Muscle of arm (tissue), 12 donors: ENCODE data around the gene KLHL6. TPM values are rescaled to one million over a fixed set of nuclear protein-coding genes. Genes with fewer than 3 reads are reported as not detected.

Experiments
- DNase-seq: peaks from one replicate; pipeline ENCODE4 v3.0.0-alpha.2; 2013
- polyA plus RNA-seq, 12 donors: library from polyadenylated mRNA; unstranded; fragments of 120-200 nt; gene quantifications; one replicate each; pipeline ENCODE4 v1.2.1, GENCODE V29; 2013; ENCODE audit not compliant: insufficient read length in 12 of 12

Gene KLHL6
- polyA plus RNA-seq, 12 donors: 0.98 to 2.7 (median 1.8) TPM; not detected in 2

DNA sequence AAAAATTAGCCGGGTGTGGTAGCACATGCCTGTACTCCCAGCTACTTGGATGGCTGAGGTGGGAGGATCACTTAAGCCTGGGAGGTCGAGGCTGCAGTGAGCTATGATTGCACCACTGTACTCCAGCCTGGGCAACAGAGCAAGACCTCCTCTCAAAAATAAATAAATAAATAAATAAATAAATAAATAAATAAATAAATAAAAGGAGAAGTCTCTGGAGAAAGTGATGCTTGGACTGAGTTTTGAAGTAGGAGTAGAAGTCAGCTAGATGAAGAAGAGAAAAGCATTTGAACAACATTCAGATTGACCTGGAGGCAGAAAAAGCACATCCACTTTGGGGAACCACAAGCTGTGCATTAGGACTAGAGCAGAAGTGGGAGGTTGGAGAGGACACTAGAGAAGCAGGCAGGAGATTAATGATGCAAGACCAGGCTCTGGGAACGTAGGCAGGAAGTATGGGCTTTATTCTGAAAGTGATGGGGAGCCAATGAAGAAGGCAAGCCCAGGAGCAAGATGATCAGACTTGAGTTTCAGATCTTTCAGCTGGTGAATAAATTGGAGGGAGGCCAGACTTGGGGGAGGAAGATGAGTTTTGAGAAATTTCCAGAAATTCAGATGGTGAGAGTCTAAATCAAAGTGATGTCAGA is 48.7 kb downstream of the KLHL6 start:
- DNase-seq: no peak

DNA sequence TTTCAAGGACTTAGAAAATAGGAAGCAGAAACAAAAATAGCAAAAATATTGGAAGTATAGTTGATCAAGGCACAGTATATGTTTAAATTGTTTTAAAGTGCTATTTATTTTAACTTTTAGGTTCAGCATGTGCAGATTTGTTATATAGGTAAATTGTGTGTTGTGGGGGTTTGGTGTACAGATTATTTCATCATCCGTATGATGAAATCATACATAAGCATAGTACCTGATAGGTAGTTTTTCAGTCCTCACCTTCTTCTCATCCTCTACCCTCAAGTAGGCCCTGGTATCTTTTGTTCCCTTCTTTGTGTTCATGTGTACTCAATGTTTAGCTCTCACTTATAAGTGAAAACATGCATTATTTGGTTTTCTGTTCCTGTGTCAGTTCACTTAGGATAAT is 50.9 kb downstream of the KLHL6 start:
- DNase-seq: no peak

DNA sequence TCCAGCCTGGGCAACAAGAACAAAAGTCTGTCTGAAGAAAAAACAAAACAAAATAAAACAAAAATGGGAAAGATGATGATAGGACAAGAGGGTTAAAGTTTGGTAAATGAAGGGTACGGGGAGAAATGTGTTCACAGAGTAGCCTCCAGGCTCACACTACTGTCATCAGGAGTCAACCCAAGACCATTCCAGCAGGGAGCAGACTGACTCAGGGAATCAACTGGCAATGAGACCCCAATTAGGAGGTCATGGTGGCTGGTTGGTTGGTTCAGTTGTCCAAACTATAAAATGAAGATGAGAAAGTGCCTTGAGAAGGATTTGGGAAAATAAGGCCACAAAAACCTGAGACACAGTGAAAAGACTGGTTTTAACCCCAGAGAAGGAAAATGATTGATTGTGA is 51.8 kb downstream of the KLHL6 start:
- DNase-seq: no peak

DNA sequence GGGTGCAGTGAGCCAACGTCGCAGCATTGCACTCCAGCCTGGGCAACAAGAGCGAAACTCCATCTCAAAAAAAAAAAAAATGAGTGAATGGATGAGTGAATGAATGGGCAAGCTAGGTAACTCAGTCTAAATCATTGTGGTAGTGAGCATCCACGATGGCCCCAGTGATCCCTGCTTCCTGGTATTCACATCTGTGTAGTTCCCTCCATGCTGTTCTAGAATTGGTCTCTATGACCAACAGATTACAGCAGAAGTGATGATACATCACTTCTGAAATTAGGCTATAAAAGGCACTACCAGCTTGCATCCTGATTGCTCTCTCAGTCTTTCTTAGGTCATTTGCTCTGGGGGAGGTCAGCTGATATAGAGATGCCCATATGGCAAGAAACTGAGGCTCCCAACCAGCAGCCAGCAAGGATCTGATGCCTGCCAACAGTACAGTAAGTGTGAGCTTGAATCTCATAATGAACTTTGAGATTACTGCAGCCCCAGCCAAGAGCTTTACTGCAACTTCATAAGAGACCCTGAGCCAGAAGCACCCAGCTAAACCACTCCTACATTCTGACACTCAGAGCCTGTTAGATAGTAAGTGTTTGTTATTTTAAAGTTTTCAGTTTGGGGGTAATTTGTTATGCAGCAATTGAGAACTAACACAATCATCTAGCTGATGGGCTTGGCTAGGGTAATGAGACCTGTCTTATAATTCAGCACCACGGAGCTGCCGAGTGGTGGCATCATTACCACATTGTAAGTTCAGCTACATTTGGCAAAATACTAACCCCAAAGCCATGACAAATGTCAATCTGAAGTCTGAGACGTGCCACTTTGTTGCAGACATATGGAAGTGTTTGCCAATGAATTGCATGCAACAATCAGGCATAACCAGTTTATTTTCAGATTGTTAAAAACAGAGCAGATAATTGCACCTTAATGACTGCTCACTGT is 53.0 kb downstream of the KLHL6 start:
- DNase-seq: no peak

DNA sequence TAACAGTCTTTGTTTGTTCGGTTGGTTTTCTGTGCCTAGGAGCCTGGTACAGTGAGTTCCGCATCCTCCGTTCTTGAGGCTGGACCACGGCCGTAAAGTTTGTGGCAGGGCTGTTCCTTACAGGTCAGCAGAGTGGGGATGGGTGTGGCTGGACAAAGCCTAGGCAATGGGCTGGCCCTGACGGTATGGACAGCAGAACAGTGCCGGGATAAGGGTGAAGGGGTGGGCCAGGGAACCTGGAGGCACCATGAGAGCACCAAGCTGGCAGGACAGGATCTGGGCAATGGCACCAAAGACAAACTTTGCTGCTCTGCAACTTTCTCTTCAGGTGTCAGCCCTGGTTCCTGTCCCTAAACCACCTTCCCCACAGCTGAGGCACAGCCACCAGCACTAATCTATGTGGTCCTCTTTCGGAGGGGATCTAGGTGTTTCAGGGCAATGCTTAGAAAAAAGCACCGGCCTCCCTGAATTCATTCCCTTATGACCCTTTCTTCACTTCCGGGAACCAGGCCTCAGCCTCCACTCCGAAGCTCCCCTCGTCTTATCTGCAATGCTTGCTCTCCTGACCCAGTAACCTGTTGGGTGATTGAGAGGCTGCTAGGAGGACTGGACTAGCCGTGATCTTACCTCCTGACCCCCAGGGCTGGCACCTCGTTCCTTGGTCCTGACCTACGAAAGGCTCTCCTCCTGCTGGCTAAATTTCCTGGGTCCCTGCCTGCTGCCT is 54.4 kb downstream of the KLHL6 start:
- DNase-seq: no peak

DNA sequence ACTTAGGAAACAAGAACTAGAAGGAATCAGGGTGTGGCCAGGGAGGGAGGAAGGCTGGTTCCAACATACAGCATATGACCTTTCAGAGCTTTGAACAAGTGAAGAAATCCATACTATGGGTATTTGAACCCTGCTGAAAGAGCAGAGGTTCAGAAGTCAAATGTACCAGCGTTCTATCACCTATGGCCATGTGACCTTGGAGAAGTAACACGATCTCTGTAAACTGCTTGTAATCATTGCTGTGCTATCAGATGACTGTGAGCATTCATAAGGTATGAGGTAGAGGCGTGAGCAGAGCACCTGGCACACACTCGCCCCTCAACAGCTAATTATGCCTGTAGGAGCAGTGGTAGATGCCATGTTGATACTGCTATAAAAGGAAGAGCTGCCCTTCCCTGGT is 55.2 kb downstream of the KLHL6 start:
- DNase-seq: no peak

DNA sequence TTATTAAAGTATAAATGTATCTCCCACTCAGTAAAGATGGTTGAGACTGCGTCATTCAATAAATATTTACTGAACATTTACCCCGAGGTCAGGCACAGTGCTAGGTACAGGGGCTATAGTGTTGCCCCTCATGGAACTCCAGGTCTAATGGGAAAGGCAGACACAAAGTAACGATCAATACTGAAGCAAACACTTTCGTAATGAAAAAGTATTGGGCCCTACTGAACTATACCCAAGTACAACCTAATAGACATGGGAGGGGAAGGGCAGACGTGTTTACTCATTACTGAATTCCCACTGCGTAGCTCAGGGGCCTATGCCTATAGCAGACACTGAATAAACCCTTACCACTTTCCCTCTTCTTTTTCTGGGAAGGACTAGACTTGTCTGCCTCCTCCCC is 56.9 kb downstream of the KLHL6 start:
- DNase-seq: no peak

DNA sequence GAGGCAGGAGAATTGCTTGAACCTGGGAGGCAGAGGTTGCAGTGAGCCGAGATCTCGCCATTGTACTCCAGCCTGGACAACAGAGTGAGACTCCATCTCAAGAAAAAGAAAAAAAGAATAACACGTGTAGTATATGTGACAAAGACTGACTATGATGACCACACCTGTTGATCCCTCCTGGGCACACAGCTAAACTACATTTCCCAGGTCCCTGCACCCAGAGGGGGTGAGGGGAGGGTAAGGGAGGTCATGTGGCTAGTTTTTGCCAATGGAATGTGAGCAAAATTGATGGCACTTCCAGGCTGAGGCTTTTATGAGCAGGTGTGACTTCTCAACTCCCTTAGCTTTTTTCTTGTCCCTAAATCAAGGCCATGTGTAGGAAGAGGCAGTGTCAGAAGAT is 58.2 kb downstream of the KLHL6 start:
- no peak for DNase-seq

DNA sequence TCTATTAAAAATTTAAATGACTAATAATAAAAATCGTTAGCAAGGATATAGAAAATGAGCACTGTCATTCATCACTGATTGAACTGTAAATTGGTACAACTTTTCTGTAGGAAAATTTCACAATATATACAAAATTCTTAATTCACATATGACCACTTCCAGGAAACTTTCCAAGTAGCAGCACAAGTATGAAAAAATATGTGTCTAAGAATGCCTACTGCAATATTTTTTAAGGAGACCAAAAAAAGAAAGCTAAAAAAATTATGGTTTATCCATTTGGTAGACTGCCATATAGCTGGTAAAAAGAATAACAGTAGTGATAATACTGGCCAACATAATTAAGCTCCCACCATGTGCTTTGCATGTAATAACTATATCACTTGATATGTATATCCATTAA is 59.2 kb downstream of the KLHL6 start:
- DNase-seq: no peak

DNA sequence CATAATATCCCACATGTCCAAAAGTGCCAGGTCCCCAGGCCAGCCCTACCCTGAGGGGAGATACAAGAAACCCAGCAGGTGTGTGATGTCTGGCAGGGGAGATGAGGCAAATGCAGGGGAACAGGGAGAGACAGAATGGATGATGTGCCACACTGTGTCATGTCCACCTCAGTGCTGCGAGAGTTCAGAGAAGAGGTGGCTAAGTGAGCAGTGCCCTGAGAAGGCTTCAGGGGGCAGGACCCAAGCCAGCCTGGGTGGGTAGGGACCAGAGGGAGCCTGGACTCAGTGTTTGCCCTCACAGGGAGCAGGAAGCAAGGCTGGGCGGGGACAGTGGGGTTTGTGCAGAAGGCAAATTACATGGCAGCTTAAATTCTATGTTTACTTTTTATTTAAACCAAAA is 61.2 kb downstream of the KLHL6 start:
- DNase-seq: no peak

DNA sequence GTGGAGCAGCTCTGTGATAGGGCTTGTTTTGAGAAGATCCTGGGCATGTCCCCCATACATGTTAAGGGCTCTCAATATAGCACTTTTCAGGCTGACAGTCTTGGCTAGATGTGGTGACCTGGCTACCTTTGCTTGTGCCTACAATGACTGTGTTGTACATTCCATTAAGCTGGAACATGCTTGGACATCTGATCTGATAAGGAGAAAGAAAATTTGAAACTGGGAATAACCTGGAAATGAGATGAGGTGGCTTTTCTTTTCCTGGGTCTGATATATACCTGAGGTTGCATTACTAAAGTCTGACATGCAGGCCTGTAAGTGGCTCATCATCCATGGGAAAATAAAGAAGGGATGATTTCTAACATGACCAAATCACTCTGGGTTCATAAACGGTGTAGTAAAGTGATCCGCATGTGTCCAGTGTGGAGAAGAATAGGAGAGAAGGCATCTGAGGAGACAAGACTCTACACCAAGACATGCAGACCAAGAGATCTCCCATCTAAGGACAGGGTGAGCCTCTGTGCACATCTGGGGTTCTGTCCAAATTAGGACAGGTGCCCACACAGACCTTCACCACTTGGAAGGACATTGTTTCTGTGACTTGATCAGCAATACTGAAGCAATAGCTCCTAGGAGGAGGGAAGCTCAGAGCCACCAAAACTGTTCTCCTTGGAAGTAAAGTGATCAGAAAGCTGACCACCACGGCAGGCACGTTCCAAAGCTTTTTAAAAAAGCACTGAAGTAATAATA is 62.0 kb downstream of the KLHL6 start:
- no peak for DNase-seq

DNA sequence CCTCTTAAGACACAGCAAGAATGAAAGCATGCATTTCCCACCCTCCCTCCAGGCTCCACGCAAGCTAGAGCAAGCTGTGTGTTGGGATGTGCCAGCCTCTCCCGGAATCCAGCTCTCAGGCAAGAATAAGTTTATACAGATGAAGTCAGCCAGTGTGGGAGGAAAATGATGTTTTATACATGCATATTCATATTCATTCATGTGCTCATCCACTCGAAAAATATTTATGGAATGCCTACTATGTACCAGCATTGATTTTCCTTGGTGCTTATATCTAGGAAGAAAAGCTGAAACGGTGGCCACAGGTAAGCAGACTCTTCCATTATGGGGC is 62.7 kb downstream of the KLHL6 start:
- DNase-seq: no peak

DNA sequence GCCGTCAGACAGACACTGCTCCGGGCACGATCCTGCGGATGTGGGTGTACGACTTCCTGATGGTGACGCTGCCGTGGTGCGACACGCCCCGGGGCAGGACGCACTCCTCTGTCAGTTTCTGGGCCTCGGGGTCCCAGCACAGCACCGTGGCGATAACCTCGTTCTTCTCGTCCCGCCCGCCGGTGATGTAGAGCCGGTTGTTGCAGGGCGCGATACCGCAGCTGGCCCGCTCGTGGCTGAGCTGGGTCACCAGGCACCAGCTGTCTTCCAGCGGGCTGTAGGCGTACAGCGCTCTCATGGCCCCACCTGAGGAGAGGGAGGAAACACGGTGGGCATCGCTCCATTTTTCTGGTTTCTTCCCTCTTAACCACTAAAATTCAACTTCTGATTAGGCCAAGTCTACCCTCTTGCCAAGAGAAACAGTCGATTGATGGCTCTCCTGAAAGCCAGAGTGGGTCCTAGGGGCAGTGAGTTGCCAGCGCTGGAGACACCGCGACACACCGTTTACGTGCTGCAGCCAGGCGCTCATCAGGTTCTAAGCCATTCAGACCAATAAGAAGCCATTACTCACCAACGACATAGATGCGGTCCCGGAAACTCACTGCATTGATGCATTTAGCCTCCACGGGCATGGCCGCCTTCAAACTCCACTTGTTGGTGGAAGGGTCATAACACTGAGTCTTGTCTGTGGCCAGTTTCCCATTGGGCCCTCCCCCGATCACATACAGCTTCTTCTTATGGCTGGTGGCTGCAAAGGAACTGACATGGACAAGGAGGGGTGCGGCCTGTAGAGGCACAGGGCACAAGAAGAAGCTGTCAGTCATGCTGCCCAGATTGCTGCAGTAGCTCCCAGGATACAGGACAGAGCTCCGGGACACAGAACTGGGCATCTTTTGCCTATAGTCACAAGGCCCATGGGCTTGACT is 63.3 kb downstream of the KLHL6 start:
- no peak for DNase-seq

DNA sequence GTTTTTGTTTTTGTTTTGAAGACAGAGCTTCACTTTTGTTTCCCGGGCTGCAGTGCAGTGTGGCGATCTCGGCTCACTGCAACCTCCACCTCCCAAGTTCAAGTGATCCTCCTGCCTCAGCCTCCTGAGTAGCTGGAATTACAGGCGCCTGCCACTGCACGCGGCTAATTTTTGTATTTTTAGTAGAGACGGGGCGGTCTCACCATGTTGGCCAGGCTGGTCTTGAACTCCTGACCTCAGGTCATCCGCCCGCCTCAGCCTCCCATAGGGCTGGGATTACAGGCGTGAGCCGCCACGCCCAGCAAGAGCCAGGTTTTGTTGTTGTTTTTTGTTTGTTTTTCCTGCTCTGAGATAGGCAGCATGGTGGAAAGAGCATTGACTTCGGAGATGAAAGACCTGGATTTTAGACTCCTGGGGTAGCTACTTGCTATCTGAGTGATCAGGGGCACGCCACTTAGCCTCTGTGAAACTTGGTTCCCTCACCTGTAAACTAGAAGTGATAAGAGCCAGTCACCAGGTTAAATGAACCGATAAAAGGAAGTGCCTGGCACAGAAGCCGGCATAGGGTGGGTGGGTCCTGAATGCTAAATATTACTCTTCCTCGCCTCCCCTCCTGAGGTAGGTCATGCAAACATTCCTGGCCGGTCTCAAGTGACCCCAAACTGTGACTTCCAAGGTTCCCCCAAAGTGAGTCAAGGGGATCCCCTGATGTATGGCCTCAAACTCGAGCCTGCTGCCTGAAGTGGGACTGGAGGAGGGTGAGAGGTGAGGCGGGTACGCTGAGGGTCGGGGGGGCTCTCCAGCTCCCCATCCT is 64.2 kb downstream of the KLHL6 start:
- no peak for DNase-seq

DNA sequence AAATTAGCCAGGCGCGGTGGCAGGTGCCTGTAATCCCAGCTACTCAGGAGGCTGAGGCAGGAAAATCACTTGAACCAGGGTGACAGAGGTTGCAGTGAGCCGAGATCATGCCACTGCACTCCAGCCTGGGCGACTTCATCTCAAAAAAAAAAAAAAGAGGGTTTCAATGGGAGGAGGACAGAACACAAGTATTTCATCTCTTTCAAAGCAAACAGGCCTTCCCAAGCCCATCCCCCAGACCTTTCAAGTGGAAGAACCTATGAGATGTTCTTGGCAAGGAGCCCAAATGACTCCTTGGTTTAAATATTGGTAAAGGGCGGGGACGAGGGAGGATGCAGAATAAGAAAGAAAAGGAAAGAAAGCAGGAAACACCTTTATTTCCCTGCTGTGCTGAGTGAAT is 64.9 kb downstream of the KLHL6 start:
- DNase-seq: no peak

DNA sequence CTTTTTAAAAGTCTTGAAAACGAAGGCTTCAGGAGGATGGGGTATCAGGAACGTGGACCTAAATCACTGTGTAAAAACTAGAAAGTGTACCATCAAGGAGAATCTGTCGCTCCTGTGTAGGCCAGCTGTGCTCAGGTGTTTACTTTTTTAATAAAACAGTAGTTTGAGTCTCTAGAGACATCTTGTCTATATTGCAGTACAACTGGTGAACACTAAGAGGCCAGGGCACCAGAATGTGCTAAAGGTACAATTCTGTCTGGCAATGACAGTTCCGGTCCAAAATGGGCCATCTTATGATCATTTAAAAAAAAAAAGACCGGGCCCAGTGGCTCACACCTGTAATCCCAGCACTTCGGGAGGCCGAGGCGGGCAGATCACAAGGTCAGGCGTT is 65.3 kb downstream of the KLHL6 start:
- DNase-seq: no peak

DNA sequence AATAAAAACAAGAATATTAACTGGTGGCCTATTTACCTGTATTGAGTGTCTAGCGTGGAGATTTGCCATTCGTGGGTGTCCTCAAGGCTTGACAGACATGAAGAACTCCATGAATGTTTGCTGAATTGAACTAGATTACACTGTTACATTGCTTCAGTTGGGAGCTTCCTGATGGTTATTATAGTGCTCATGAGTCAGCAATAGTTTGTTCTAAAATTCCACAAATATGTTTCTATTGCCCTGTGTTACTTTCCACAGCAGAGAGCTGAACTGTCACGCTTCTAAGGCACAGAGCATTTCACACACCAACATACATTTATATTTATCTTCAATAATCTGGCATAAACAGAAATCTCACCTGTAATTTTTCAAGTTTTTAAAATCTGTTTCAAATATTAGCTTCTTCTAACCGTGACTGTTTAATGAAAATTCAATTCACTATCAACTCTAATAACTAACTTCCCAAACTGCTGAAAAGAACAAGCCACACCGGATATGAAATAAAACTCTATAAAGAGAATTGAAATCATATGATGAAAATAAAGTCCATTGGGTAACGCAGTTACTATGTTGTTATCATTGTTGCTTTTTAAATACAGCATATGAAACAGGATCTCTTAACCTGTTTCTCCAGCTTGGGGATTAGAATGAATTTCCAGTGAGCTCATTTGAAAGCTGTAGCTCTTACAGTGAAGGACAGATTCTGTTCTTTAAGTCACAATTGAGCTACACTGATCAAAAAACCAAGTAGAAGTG is 65.9 kb downstream of the KLHL6 start:
- no peak for DNase-seq

DNA sequence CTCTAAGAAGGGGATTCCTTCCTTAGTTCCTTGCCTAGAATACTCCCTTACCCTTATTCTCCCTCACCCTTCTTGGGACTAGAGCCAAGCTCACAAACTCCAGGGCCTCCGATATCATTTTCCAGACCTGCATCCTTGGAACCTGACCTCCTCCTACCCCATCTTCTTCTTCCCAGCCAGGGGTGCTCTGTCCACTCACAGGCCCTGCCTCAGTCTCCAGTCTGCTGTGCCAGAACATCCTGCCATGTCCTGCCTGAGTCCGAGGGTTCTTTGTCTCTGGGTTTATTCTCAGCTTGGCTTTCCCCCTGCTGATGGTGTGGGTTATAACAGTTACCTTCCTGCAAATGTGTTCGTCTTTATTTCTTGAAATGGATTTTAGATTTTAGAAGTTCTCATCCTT is 67.2 kb downstream of the KLHL6 start:
- DNase-seq: no peak

DNA sequence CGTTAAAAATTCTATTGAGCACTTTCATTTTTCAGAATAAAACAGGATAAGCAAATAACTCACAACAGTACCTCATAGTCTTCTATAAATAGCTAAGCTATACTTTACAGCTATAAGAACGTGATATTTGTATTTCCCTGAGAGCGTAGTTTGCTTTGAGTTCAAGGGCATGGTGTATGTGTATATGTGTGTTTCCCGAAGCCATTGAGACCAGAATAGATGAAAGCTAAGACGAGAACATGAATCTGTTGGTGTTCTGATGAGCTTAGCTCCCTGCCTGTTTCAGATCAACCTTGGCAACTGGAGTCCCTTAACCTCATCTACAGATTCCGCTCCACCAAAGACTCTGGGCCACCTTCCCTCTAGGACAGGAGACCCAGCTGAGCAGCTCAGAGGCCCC is 67.6 kb downstream of the KLHL6 start:
- DNase-seq: no peak
